ENCODE results near the gene RASSF5.

- TF ChIP-seq, protein P1, sequence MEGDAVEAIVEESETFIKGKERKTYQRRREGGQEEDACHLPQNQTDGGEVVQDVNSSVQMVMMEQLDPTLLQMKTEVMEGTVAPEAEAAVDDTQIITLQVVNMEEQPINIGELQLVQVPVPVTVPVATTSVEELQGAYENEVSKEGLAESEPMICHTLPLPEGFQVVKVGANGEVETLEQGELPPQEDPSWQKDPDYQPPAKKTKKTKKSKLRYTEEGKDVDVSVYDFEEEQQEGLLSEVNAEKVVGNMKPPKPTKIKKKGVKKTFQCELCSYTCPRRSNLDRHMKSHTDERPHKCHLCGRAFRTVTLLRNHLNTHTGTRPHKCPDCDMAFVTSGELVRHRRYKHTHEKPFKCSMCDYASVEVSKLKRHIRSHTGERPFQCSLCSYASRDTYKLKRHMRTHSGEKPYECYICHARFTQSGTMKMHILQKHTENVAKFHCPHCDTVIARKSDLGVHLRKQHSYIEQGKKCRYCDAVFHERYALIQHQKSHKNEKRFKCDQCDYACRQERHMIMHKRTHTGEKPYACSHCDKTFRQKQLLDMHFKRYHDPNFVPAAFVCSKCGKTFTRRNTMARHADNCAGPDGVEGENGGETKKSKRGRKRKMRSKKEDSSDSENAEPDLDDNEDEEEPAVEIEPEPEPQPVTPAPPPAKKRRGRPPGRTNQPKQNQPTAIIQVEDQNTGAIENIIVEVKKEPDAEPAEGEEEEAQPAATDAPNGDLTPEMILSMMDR (IDR thresholded peaks at IDR 0.05) = no peak
- TF ChIP-seq ELF4 (CRISPR knock-in tag; IDR thresholded peaks at IDR 0.05; ENCODE audit: low read depth) (no peak), NFYB (CRISPR knock-in tag; conservative IDR thresholded peaks at IDR 0.05; ENCODE audit: low read depth) (no peak), FOXP1 (CRISPR knock-in tag; IDR thresholded peaks at IDR 0.05; ENCODE audit: borderline replicate concordance) (no peak), KAT7 (CRISPR knock-in tag; IDR thresholded peaks at IDR 0.05; ENCODE audit: borderline replicate concordance) (no peak), SP1 (CRISPR knock-in tag; conservative IDR thresholded peaks at IDR 0.05) (no peak), IRF2 (CRISPR knock-in tag; IDR thresholded peaks at IDR 0.05; ENCODE audit: borderline replicate concordance, low read depth) (no peak), CBFB (CRISPR knock-in tag; IDR thresholded peaks at IDR 0.05; ENCODE audit: low read depth) (no peak), SMAD3 (CRISPR knock-in tag; IDR thresholded peaks at IDR 0.05; ENCODE audit: borderline replicate concordance) (no peak), TP53 (CRISPR knock-in tag; IDR thresholded peaks at IDR 0.05) (no peak), ATF1 (CRISPR knock-in tag; IDR thresholded peaks at IDR 0.05) (no peak)
- TF ChIP-seq, protein P2, sequence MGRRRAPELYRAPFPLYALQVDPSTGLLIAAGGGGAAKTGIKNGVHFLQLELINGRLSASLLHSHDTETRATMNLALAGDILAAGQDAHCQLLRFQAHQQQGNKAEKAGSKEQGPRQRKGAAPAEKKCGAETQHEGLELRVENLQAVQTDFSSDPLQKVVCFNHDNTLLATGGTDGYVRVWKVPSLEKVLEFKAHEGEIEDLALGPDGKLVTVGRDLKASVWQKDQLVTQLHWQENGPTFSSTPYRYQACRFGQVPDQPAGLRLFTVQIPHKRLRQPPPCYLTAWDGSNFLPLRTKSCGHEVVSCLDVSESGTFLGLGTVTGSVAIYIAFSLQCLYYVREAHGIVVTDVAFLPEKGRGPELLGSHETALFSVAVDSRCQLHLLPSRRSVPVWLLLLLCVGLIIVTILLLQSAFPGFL (CRISPR knock-in tag; IDR thresholded peaks at IDR 0.05; ENCODE audit: borderline replicate concordance) = no peak
Measured at GRCh38 chr1:206487970-206488369, 19.4 kb upstream of the RASSF5 start.

All from WTC11 (cell line).